Renal cortex interstitium (tissue), 15 donors: ENCODE data around the gene LIX1. TPM values are rescaled to one million over a fixed set of nuclear protein-coding genes. Genes with fewer than 3 reads are reported as not detected.
A peak's percentile ranks its signal among the peaks of the same experiment; 100 is the strongest.
"Not testable (repeated sequence)": the region's sequence is repeated elsewhere in the genome, so short reads cannot be mapped to it uniquely, and the experiment has no call there.

Experiments used
- DNase-seq, 11 donors: peaks; one replicate each; pipeline ENCODE4 v3.0.0-alpha.2; 2013; ENCODE audit warnings: low read depth in 9 of 11, low spot score in 4 of 11; ENCODE audit errors: extremely low read depth in 1 of 11
- long read RNA-seq, 16 experiments: transcript quantifications; one replicate each; lab custom pipeline, GENCODE V29; 2026
- polyA plus RNA-seq, 3 donors: library from polyadenylated mRNA; unstranded; fragments of 120-200 nt; gene quantifications; one replicate each; pipeline ENCODE4 v1.2.1, GENCODE V29; 2013; ENCODE audit not compliant: insufficient read length in 3 of 3

LIX1 gene
- polyA plus RNA-seq: 1 to 10 TPM; 3.8 to 5.4 (median 5.0) TPM
- long read RNA-seq, donor 1, full-length matches to known transcripts: 3 of 3 reads
- long read RNA-seq, donor 1, partial matches to known transcripts: 0 of 3 reads
- long read RNA-seq, donor 1, other reads (novel, unspliced or antisense): 0 of 3 reads
- long read RNA-seq, donor 2, full-length matches to known transcripts: 1 of 1 reads
- long read RNA-seq, donor 2, partial matches to known transcripts: 0 of 1 reads
- long read RNA-seq, donor 2, other reads (novel, unspliced or antisense): 0 of 1 reads
- long read RNA-seq, donor 3, full-length matches to known transcripts: 1 of 1 reads
- long read RNA-seq, donor 3, partial matches to known transcripts: 0 of 1 reads
- long read RNA-seq, donor 3, other reads (novel, unspliced or antisense): 0 of 1 reads
- long read RNA-seq, donor 4, full-length matches to known transcripts: 3 of 3 reads
- long read RNA-seq, donor 4, partial matches to known transcripts: 0 of 3 reads
- long read RNA-seq, donor 4, other reads (novel, unspliced or antisense): 0 of 3 reads
- long read RNA-seq, donor 5: 0 reads
- long read RNA-seq, donor 6, full-length matches to known transcripts: 3 of 3 reads
- long read RNA-seq, donor 6, partial matches to known transcripts: 0 of 3 reads
- long read RNA-seq, donor 6, other reads (novel, unspliced or antisense): 0 of 3 reads
- long read RNA-seq, donor 7, full-length matches to known transcripts: 1 of 1 reads
- long read RNA-seq, donor 7, partial matches to known transcripts: 0 of 1 reads
- long read RNA-seq, donor 7, other reads (novel, unspliced or antisense): 0 of 1 reads
- long read RNA-seq, donor 8: 0 reads
- long read RNA-seq, donor 9, full-length matches to known transcripts: 7 of 7 reads
- long read RNA-seq, donor 9, partial matches to known transcripts: 0 of 7 reads
- long read RNA-seq, donor 9, other reads (novel, unspliced or antisense): 0 of 7 reads
- long read RNA-seq, donor 10, full-length matches to known transcripts: 1 of 1 reads
- long read RNA-seq, donor 10, partial matches to known transcripts: 0 of 1 reads
- long read RNA-seq, donor 10, other reads (novel, unspliced or antisense): 0 of 1 reads
- long read RNA-seq, donor 11, full-length matches to known transcripts: 4 of 4 reads
- long read RNA-seq, donor 11, partial matches to known transcripts: 0 of 4 reads
- long read RNA-seq, donor 11, other reads (novel, unspliced or antisense): 0 of 4 reads
- long read RNA-seq, donor 12: 0 reads
- long read RNA-seq, donor 13: 0 reads
- long read RNA-seq, donor 14, full-length matches to known transcripts: 3 of 3 reads
- long read RNA-seq, donor 14, partial matches to known transcripts: 0 of 3 reads
- long read RNA-seq, donor 14, other reads (novel, unspliced or antisense): 0 of 3 reads
- long read RNA-seq, donor 15, full-length matches to known transcripts: 4 of 4 reads
- long read RNA-seq, donor 15, partial matches to known transcripts: 0 of 4 reads
- long read RNA-seq, donor 15, other reads (novel, unspliced or antisense): 0 of 4 reads
- long read RNA-seq, donor 16, full-length matches to known transcripts: 3 of 3 reads
- long read RNA-seq, donor 16, partial matches to known transcripts: 0 of 3 reads
- long read RNA-seq, donor 16, other reads (novel, unspliced or antisense): 0 of 3 reads

DNA sequence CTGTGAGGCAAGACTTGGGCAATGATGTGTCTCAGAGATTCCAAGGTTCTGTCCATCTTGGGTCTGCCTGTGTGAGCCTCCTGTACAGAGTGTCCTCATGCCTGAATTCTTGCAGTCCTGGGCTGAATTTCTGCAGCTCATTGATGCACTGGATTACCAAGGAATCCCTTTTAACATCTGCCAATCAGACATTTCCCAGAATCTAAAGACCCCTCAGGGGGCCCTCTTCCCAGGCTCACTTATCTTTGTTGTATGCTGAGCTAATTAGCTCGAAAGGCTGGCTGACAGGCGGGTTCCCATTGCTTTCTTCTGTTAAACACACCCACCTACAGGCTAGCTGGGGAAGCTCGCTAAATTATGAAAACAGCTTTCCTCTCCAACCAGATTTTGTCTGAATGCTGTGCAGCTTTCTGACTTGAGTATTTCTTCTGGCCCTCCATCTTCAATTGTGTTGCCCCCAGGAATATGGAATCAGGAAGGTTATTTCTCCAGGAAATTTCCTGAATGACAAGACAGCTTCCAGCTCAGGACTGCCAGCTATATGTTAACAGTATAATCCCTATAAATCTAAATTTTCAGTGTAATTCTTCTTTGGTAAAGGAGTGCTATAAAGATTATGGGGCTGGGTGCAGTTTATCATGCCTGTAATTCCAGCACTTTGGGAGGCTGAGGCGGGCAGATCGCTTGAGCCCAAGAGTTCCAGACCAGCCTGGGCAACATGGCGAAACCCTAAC is at the start of gene LIX1:
Gene LIX1 (minus strand): TSS at position 91 of the 734 bp plus-strand sequence. CDS start 35 bp downstream, at position 56.
- DNase-seq: peak; percentile 20 to 51 (median 29)

GRCh38 chr5:97191893-97192292 is 49.5 kb upstream of the LIX1 start:
- DNase-seq: no peak

GRCh38 chr5:97189523-97189922 is 47.1 kb upstream of the LIX1 start:
- not testable (repeated sequence) for DNase-seq

DNA sequence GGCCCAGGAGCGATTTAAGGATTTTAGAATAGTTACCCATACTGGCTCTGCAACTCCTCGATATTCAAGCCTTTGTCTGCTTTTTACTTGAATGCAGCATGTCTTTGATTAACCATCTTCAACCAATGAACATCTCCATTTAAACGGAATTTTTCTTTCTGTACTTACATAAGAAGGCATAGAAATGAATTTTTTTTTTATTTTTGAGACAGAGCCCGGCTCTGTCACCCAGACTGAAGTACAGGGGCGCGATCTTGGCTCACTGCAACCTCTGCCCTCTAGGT is 41.5 kb upstream of the LIX1 start:
- DNase-seq: peak in 1 of 11 donors; percentile 10

DNA sequence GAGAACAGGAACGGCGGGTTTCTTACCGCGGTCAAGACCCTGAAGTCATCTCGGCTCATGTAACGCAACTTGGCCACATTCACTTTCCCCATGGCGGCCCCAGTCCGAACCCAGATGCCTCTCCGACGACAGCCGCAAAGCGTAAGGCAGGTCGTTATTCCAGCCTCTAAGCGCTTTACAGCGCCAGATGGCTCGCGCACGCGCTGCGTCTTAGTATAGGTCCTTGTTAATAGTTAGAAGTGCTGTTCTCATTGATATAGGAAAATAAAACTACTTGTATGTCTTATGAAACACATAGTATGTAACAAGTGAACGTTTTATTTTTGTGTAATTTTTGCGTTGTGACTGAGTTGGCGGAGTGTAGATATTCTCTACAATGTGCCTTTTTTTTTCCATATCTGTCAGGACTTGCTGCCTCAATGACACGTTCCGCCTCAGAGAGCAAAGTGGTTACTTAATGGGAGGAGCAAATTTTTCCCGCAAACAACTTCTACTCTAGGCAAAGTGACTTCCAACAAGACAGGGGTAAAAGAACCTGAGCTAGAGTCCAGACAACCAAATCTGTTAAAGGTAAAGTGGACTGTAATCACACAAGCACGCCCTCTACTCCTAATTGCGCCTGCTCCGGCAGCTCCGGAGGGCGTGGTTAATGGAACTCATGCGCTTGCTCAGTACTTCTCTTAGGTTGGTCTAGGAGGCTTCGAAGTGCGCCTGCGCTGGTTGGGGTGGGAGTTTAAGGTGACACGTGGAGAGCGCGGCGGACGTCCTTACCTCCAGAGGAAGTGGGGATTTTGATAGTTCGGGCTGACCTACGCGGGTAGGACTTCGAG is 40.9 kb upstream of the LIX1 start, which contains the start of gene RIOK2:
Gene RIOK2 (minus strand): TSS at position 148 of the 830 bp plus-strand sequence. CDS start 56 bp downstream, at position 92.
- peak; percentile 85 to 100 (median 92) for DNase-seq

DNA sequence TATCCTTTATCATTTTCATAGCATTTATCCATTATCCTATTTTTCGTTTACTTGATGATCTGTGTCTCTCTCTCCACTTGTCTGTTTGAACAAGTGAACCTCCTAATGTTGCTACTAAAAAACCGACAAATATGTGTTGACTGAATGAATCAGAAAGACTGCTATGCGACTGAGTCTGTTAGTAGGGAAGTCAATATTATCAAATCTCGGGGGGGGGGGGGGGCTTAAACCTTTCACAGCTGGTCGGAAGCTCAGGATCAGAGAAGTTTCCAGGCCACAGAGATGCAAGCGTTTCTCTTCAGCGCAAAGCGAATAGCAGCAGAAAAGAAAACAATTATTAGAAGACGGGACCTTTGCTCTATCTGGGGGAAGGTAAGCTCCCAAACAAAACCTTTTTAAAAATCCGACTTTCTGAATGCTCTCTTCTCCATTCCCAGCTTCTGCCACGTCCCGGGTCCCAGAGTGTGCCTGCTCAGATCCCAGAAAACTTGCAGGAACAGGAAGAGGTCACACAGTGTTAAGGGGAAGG is 40.2 kb upstream of the LIX1 start:
- DNase-seq: peak in 1 of 11 donors; percentile 10

DNA sequence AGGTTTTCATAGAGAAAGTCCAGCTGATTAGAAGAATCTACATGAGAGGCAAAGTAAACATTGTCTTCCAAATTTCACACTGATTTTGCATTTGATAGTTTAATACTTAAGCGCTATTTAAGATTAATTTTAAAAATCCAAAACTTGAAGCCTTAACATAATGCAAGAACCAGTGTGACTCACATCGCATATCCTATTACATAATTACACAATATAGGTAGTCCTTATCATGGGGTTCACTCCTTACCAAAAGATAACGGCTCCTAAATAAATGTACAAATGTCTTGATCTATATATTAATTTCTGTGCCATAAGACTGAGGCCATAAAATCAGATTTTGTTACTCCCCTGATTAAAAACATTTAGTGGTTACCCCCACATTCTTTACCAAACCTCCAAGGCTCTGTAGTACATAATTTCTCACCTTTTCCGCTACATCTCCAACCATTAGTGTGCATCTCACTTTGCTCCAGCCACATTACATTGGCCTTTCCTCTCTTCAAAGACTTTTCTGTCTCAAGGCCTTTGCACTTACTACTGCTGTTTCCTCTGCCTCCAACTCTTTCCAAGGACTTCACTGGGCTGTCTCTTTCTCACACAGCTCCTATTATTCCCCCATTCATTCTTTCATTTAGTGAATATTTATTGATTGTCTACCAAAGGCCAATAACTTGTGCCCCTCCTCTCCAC is 39.6 kb upstream of the LIX1 start:
- DNase-seq: no peak

GRCh38 chr5:97179457-97179856 is 37.0 kb upstream of the LIX1 start:
- not testable (repeated sequence) for DNase-seq

- no peak for DNase-seq
These were observed 29.8 kb upstream of the LIX1 start for GRCh38 chr5:97172227-97172626.

GRCh38 chr5:97171703-97172102 is 29.3 kb upstream of the LIX1 start:
- no peak for DNase-seq

GRCh38 chr5:97167435-97167834 is 25.0 kb upstream of the LIX1 start:
- no peak for DNase-seq

- DNase-seq: no peak
These were observed 23.3 kb upstream of the LIX1 start for GRCh38 chr5:97165726-97166125.

GRCh38 chr5:97164846-97165245 is 22.4 kb upstream of the LIX1 start:
- no peak for DNase-seq

- DNase-seq: no peak
These were observed 21.4 kb upstream of the LIX1 start for GRCh38 chr5:97163790-97164285.

- DNase-seq: no peak
These were observed 21.0 kb upstream of the LIX1 start for GRCh38 chr5:97163360-97163764.

GRCh38 chr5:97162045-97162444 is 19.6 kb upstream of the LIX1 start:
- DNase-seq: peak; percentile 51 to 79 (median 71)
